ENCODE results near the gene PMS2.

DNA sequence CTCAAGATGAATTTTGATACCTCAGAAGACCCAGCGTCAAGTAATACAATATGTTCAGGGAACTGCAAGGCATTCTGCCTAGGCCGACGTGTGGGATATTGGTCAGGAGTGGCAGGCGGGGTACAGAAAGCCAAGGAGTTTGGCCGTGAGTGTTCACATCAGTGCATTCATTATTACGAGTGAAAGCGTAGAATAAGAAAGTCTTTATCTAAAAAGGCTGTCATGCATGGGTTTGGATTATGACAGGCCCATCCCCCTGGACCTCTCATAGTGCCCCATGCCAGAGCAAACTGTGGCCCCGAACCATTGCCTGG, 7.8 kb upstream of the PMS2 start:
- TF ChIP-seq, protein P1, sequence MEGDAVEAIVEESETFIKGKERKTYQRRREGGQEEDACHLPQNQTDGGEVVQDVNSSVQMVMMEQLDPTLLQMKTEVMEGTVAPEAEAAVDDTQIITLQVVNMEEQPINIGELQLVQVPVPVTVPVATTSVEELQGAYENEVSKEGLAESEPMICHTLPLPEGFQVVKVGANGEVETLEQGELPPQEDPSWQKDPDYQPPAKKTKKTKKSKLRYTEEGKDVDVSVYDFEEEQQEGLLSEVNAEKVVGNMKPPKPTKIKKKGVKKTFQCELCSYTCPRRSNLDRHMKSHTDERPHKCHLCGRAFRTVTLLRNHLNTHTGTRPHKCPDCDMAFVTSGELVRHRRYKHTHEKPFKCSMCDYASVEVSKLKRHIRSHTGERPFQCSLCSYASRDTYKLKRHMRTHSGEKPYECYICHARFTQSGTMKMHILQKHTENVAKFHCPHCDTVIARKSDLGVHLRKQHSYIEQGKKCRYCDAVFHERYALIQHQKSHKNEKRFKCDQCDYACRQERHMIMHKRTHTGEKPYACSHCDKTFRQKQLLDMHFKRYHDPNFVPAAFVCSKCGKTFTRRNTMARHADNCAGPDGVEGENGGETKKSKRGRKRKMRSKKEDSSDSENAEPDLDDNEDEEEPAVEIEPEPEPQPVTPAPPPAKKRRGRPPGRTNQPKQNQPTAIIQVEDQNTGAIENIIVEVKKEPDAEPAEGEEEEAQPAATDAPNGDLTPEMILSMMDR (IDR thresholded peaks at IDR 0.05), result no peak
- TF ChIP-seq POLR2A (IDR thresholded peaks at IDR 0.05) (no peak), EP300 (IDR thresholded peaks at IDR 0.05) (no peak), POLR2AphosphoS5 (IDR thresholded peaks at IDR 0.05) (no peak)

Data from suprapubic skin (tissue), 4 donors.